Measurements from ENCODE around the gene FAM171A1. TPM values are rescaled to one million over a fixed set of nuclear protein-coding genes. Genes with fewer than 3 reads are reported as not detected.
"Not testable (repeated sequence)": the region's sequence is repeated elsewhere in the genome, so short reads cannot be mapped to it uniquely, and the experiment has no call there.

The FAM171A1 gene
- total RNA-seq, 1 donor from 2014 or later, result 8.6 TPM

- no peak for DNase-seq (ENCODE audit: low spot score)
These were observed 25.6 kb downstream of the FAM171A1 start for GRCh38 chr10:15345450-15345849.

GRCh38 chr10:15344876-15345285, 26.2 kb downstream of the FAM171A1 start:
- ATAC-seq, result peak; percentile 68
- no peak for DNase-seq (ENCODE audit: low spot score)

More at GRCh38 chr10:15345450-15345849, 25.6 kb downstream of the FAM171A1 start:
- no peak for ATAC-seq

DNA sequence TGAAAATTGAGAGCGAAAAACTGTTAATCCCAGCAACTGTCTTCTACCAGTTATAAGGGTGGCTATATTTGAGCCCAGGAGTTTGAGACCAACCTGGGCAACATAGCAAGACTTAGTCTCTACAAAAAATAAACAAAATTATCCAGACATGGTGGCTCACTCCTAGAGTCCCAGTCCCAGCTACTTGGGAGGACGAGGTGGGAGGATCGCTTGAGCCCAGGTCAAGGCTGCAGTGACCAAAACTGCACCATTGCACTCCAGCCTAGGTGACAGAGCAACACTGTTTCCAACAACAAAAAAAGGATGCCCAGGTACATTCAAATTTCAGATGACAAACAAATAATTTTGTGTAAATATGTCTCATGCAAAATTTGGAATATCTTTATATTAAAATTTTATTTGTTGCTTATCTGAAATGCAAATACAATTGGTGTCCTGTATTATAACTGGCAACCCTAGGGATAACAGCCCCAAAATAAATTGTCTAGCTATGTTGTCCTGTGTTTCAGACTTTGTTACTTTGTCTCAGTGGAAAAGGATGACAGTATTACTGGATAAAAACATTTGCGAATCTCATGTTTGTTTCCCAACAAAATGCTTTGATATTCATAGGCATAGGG, 26.7 kb downstream of the FAM171A1 start:
- ATAC-seq, result no peak
- no peak for DNase-seq (ENCODE audit: low spot score)

DNA sequence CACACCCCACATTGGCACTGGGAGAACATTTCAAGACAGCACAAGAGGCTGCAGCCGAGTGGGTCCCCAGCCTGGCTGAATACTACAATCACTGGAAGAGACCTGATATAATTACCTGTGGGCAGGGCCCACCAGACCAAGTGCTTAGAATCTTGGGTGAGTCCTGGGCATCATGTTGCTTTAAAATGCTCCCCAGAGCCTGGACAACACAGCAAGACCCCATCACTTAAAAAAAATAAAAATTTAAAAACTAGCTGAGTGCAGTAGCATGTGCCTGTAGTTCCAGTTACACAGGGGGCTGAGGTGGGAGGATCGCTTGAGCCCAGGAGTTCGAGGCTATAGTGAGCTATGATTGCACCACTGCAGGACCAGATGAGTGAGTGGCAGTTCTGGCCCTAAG, 28.1 kb downstream of the FAM171A1 start:
- ATAC-seq (no peak), DNase-seq (ENCODE audit: low spot score) (no peak)

DNA sequence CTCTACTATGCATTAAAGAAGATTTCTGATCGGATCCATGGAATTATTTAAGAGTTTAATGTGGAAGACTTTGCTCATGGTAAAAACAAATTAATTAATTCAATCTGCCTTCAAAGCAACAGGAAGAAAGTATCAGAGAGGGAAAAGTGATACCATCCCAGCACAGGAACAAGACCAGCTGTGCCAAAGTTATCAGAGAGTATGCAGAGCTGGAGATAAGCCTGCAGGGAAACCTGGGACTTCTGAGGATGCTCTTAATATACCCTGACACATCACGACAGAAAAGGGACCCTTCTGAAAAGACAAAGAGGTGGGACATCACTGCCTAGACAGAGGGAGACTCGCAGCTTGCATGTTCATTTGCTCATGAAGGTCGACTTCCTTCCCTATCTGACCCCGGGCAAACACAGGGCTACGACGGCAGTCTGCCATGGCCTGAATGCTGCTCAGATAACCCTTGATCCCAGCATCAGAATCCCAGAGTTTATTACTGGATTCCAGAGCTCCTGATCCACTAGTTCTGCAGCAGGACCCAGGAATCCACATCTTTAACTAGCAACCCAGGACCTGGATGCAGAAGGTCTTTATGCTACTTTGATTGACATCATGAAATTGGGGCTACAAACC, 29.5 kb downstream of the FAM171A1 start:
- DNase-seq (ENCODE audit: low spot score) (peak; percentile 57), ATAC-seq (peak; percentile 89)

DNA sequence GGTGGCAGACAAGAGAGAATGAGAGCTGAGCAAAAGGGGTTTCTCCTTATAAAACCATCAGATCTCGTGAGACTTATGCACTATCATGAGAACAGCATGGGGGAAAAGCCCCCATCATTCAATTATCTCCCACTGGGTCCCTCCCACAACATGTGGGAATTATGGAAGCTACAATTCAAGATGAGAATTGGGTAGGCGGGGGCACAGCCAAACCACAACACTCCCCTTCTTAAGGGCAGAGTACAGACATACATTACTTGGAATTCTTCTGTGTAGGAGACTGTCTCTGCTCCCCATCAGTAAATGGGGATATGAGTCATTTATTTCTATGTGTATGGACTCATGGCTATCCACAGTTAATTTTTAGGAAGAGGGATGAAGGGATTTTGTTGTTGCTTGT, 31.2 kb downstream of the FAM171A1 start:
- DNase-seq (ENCODE audit: low spot score), result no peak
- ATAC-seq, result no peak

DNA sequence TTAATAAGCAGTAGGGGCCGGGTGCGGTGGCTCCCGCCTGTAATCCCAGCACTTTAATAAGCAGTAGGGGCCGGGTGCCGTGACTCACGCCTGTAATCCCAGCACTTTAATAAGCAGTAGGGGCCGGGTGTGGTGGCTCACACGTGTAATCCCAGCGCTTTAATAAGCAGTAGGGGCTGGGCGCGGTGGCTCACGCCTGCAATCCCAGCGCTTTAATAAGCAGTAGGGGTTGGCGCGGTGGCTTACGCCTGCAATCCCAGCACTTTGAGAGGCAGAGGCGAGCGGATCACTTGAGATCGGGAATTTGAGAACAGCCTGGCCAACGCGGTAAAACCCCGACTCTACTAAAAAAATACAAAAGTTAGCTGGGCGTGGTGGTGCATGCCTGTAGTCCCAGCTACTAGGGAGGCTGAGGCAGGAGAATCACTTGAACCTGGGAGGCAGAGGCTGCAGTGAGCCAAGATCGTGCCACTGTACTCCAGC, 33.6 kb downstream of the FAM171A1 start:
- DNase-seq (ENCODE audit: low spot score); ATAC-seq: not testable (repeated sequence)

GRCh38 chr10:15336211-15336610, 34.9 kb downstream of the FAM171A1 start:
- DNase-seq (ENCODE audit: low spot score), result no peak
- ATAC-seq, result no peak

GRCh38 chr10:15335508-15335907, 35.6 kb downstream of the FAM171A1 start:
- peak; percentile 53 for ATAC-seq
- DNase-seq (ENCODE audit: low spot score), result no peak

DNA sequence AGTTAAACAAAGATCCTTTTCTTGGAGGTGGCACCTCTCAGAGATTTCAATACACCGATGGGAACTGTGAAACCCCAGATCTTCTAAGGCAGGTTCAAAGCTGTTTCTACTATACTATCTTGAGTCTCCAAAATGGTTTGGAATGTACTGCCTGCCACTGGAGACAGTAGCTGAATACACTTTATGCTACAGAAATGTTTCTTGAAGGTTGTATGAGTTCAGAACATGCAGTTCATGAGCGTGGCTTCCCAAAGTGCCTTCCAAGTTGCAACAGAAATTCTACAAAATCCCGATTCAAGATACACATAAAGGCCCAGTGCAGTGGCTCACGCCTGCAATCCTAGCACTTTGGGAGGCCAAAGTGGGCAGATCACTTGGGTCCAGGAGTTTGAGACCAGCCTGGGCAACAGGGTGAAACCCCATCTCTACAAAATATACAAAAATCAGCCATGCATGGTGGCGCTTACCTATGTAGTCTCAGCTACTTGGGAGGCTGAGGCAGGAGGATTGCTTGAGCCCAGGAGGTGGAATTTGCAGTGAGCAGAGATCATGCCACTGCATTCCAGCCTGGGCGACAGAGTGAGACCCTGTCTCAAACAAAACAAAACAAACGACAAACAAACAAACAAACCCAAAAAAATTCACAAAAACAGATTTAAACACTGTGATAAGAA, 36.3 kb downstream of the FAM171A1 start:
- peak; percentile 50 for ATAC-seq

GRCh38 chr10:15333909-15334649, 37.0 kb downstream of the FAM171A1 start:
- peak; percentile 53 for DNase-seq (ENCODE audit: low spot score)
- peak; percentile 86 for ATAC-seq

More for the DNA sequence above, 36.3 kb downstream of the FAM171A1 start:
- no peak for DNase-seq (ENCODE audit: low spot score)

- not testable (repeated sequence) for ATAC-seq; DNase-seq (ENCODE audit: low spot score)
These were observed 37.9 kb downstream of the FAM171A1 start for GRCh38 chr10:15333181-15333580.

- DNase-seq (ENCODE audit: low spot score), result no peak
These were observed 39.6 kb downstream of the FAM171A1 start for GRCh38 chr10:15331461-15331860.

DNA sequence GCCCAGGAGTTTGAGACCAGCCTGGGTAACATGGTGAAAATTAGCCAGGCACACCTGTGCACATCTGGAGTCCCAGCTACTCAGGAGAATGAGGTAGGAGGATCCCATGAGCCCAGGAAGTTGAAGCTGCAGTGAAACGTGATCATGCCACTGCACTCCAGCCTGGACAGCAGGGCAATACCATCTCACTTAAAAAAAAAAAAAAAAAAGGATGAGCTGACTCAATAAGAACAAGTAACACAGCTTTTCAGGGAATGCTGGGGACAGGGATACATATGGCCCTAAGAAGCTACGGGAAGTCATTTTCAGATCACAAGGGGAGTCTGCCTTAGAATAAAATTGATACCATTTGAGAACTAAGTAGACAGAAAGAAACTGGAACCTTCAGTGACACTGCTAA, 41.7 kb downstream of the FAM171A1 start:
- DNase-seq (ENCODE audit: low spot score) (no peak), ATAC-seq (no peak)

More at GRCh38 chr10:15331461-15331860, 39.6 kb downstream of the FAM171A1 start:
- no peak for ATAC-seq

GRCh38 chr10:15325944-15326284, 45.2 kb downstream of the FAM171A1 start:
- no peak for DNase-seq (ENCODE audit: low spot score)
- ATAC-seq, result no peak

GRCh38 chr10:15325243-15325943, 45.7 kb downstream of the FAM171A1 start:
- DNase-seq (ENCODE audit: low spot score) (no peak), ATAC-seq (peak; percentile 20)

DNA sequence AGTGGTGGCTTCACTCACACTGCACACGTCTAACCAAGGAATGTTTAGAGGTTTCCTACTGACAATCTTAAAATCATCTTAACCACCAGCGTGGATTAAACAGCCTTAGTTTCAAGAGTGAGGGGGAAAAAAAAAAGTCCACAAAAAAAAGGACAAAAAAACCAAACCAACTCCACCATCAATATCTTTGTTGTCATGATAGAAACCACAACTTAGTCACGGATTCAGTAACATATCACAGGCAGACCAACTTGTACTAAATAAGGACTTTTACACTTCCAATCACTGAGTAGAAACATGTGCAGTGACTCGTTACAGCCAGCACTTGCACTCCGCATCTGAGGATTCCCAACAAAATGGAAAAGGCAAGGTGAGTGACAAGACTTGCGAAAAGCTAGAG, 46.5 kb downstream of the FAM171A1 start:
- DNase-seq (ENCODE audit: low spot score) (no peak), ATAC-seq (no peak)

GRCh38 chr10:15324113-15324512, 47.0 kb downstream of the FAM171A1 start:
- ATAC-seq, result no peak

DNA sequence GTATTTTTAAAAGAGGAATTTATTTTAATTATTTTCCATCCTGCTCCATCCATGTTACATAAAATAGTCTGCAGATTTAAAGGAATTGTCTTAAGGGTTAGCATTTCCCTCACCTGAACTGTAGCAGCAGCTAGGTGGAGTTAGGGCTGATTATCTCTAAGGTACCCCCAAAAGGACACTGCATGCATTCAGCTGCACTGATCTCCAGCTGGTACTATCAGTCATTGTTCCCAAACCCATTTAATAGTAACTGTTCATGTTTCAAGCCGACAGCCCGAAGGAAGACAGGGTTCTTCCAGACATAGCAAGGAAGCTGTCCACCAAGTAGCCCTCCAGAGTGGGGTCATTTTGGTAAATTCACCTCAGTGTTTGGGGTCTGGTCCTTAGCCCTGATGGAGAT, 48.7 kb downstream of the FAM171A1 start:
- ATAC-seq, result no peak
- DNase-seq (ENCODE audit: low spot score), result no peak

More at GRCh38 chr10:15324113-15324512, 47.0 kb downstream of the FAM171A1 start:
- DNase-seq (ENCODE audit: low spot score), result no peak
